NCI-H226 (cell line): Measurements from ENCODE around the gene ADGRA1.

Experiments used
- DNase-seq: peaks from one replicate; pipeline ENCODE4 v3.0.0-alpha.2; 2015

Gene ADGRA1

GRCh38 chr10:133079836-133080682 lies 7.7 kb upstream of the ADGRA1 start:
- DNase-seq: no peak

DNA sequence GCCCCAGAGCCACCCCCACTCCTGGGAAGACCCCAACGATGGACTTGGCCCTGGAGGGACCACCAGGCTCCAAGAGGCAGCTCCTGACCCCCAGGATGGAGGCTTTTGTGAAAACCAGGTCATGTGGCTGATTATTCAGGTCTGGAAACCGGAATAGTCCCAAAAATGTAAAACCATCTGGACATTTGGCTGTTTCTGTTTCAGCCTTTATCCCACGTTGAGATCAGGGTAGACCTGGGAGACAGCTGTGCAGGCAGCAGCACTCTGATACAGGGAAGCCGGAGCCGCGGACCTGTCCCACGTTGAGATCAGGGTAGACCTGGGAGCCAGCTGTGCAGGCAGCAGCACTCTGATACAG lies 7.1 kb upstream of the ADGRA1 start:
- no peak for DNase-seq

DNA sequence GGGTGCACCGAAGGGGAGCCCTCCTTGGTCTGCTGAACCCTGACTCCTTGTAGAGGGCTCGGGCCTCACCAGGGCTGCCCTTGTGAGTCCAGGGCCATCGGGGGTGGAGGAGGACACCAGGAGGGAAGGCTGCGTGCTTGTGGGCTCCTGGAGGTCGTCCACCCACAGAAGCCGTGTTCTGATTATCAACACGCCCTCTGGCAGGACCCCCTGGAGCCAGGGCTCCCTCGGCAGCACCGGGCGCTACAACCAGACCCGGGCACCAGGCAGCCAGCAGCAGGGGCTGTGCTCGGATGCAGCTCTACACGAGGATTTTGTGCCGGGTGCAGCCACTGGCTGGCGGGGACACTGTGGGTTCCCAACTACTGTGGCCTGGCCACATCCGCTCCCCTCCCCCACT lies 6.1 kb upstream of the ADGRA1 start:
- DNase-seq: no peak

GRCh38 chr10:133082685-133083421 lies 4.9 kb upstream of the ADGRA1 start:
- no peak for DNase-seq

- DNase-seq: no peak
Observed at GRCh38 chr10:133083422-133084100, 4.2 kb upstream of the ADGRA1 start.

DNA sequence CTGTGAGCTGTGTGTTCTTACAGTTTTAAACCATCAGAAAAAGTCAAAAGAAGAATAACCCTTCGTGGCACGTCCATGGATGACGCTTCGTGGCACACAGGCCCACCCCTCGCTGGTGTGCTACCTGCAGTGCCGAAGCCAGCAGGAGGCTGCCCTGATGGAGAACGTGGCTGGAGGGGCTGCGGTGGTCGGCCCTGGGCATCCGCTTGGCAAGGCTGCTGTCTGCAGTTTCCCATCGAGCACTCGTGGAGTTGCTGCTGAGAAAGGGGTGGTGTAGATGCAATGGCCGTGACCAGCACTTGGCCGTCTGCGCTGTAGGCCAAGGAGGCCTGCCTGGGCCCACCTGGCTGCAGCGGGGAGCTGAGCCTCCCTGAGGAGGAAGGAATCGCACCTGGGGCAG lies 3.2 kb upstream of the ADGRA1 start:
- DNase-seq: no peak

DNA sequence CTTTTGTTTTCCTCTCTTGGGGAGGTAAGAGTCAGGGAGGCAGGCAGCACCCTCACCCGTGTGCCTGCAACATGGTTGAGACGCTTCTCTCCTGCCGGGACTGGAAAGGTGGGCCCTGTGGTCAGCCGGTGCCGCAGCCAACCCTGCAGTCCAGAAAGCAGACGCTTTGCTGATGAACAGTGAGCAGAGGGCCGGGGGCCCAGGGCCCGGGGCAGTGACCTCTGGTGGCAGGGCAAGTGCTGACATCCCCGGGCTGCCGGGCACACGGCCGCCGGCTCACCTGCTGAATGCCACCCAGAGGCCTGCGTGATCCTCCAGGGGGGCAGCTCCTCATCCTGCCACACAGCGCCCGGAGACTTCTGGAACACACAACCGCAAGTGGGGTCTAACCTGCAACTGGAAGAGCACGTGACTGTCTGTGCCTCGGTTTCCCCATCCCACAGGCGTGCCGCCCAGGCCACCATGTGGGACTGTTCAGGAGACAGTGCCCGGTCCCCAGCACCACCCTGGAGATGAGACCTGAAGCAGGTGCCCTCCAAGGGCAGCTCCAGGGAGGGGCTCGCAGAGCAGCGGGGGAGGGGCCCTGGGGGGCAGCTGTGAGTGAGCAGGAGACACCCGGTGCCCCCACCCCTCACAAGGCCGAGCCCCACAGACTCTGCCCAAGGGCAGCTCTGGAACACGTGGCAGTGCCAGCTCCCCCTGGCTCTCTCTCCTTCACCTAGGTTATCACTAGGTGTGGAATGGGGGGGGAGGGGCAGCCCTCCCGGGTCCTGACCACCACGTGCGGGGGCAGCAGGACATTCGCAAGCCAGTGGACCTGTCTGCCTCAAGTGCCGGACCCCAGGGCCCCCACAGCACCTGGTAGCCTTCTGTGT lies 2.2 kb upstream of the ADGRA1 start:
- DNase-seq: no peak

DNA sequence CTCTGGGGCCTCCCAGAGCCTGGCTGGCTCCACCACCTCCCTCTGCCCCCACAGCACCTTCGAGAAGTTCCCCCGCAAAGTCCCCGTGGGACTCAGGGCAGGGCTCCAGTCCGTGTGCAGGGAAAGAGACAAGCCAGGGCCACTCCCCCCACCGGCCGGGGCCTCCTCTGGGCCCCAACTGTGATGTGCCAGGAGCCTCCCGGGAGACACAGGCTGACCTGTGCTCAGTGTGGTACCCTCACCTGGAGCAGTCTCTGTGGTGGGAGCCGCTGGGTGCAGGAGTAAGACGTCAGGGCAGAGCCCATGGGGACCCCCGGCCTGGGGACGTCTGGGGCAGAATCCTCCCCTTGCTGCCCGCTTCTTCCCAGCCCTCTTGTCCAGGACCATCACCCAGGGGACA lies 1.5 kb upstream of the ADGRA1 start:
- no peak for DNase-seq

DNA sequence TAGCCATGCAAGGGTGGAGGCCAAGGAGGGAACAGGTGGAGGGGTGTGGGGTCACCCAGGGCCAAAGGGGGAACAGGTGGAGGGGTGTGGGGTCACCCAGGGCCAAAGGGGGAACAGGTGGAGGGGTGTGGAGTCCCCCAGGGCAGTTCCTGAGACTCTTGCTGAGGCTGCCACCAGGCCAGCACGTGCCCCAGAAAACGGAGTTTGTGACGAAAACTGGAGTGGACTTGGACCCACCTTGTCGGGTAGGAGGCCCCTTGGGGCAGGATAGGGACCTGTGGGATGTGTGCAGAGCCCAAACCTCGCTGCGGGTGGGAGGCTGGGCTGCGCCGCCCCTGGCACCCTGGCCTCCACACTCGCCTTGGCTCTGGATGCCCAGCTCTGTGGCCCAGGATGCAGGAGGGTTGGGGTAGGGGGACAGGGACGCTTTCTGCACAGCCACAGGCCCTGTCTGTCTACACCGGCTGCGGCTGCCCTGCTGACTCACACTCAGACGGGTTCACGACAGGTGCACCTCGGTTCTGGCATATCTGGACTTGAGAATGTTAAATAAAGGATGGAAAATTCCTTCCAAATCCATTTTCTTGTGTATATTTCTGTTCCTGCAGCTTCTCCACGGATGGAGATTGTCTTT lies 562 bp upstream of the ADGRA1 start:
- DNase-seq: no peak

DNA sequence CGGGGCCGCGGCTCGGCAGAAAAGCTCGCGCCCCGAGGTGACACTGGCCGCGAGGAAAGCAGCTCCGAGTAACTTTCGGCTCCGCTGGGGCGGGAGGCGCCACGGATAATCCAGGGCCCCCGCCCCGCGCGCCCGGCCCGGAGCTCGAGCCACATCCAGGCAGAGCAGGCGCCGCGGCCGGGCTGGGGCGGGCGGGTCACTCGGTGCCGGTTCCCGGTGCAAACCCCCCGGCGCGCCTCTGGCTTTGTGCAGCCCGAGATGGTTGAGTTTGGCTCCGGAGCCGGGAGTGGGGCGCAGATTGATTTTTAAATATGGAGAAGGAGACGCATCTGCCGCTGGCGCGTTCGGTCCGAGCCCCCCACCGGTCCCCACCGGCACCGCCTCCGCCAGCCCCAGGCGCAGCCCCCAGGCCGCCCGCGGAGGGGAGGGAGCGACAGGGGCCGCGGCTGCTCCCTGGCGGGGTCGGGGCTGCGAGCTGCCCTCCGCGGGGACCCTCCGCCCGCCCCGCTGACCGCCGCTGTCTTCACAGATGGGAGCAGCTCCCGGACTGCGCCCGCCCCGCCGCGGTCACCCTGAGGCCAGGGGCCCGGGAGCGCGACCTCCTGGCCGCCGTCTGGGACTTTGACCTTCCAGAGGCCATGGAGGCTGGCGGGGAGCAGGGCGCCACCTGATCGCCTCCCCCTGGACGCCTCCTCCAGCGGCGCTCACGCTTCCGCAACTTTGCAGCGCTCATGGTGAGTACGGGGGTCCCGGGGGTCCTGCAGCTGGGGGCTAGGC lies 643 bp downstream of the ADGRA1 start:
- no peak for DNase-seq

DNA sequence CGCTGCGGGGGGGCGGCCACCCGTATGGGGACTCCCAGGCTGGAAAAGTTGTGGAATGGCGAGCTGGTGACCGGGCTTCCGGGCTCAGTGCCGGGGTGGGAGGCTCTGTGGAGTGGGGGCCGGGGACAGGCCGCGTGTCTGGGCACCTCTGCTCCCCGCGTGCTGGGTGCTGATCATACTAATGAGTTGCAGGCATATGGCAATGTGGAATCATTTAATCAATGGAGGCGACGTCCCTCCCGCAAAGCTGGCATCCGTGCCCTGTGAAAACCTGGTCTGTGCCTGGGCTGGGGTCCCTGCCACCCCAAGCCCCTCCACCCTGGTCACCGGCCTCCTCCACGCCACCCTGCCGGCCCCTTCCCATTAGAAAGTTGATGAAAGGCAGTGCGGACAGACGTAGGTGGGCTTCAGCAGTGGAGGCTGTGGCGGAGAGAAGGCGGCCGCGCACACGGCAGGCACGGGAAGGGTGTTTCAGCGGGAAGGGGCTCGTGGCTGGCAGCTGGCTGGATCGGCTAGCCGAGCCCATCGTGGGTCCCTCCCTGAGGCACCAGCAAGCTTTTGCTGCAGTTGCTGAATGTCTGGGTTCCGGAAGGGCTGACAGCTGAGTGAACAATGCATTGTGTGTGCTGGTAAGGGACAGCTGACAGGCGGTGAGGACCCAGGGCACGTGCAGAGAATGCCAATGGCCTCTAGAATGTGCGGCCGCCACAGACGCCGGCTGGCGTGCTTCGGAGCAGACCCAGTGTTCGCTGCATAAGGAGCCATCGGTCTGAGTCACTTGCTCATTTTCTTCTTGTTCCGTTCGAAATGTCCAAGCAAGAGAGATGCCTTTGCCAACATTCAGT lies 1.5 kb downstream of the ADGRA1 start:
- no peak for DNase-seq

GRCh38 chr10:133090101-133090500 lies 2.4 kb downstream of the ADGRA1 start:
- DNase-seq: no peak

DNA sequence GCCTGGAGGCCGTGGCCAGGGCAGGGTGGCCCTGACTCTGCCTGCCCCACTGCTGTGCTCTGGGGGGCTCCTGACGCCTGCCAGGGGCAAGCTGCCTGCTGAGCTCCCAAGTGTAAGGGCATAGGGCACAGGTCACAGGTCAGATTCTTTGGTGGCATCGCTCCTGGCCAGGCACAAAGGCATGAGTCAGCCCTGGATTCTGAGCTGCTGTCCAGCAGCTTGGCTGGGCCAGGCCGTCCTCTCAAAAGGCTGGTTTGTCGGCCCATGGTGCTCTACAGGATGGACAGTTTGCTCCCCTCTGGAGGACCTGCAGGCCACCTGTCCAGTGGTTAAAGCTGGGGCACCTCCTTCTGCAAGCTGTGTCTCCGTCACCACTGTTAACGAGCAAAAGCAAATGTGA lies 2.9 kb downstream of the ADGRA1 start:
- no peak for DNase-seq

DNA sequence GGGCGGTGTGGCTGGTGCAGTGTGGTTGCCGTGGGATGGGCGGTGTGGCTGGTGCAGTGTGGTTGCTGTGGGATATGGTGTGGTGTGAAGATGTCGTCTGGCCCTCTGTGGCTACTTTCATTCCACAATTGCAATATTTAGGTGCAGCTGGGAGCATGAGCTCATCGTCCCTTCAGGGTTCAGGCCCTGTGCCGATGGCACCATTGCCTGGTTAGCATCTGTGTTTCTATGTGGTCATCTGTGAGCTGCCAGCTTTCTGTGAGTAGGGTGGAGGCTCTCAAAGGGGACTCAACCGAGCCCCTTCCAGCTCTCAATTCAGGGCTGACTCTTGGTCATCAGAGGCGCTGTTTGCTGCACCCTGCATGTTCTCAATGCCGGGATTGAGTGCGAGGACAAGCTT lies 3.6 kb downstream of the ADGRA1 start:
- no peak for DNase-seq

- no peak for DNase-seq
Observed at GRCh38 chr10:133093291-133093690, 5.6 kb downstream of the ADGRA1 start.

- no peak for DNase-seq
Observed at GRCh38 chr10:133094286-133094685, 6.6 kb downstream of the ADGRA1 start.

GRCh38 chr10:133094866-133095265 lies 7.1 kb downstream of the ADGRA1 start:
- no peak for DNase-seq

DNA sequence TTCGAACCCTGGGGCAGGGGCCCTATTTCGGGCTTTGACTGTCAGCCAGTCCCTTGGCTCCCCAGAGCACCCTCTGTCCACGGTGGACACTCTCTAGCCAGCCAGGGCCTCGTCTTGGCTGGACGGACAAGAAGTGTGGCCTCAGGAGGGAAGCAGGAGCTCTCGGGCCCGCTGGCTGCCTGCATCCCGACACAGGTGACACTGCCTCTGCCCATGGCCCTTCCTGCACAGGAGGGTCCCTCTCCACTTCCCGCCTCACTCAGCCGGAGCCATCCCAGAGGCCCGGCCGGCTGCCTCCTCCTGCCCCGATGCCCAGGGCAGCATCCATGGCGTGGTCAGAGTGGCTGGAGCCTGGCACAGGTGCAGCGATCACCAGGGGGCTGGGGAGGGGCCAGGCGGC lies 7.9 kb downstream of the ADGRA1 start:
- no peak for DNase-seq

- DNase-seq: no peak
Observed at GRCh38 chr10:133096616-133097269, 9.0 kb downstream of the ADGRA1 start.

DNA sequence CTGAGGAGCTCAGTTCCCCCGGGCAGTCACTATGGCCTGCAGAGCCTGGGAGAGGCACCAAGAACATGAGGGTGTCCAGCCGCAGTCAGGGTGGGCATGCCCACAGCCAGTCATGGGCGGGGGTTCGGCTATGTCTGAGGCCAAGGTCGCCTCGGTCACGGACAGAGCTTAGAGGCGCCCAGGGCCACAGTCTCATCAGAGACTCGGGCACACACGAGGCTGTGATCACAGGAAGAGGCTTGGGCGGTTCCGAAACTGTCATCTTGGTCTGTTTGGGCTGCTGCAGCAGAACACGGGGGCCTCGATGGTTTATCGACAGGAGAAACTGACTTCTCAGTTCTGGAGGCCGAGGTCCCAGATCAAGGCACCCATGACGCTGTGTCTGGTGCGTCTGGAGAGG lies 9.7 kb downstream of the ADGRA1 start:
- no peak for DNase-seq
